ENCODE results near the gene HTRA1.

HTRA1 gene

GRCh38 chr10:122494173-122494820 is 32.9 kb downstream of the HTRA1 start:
- DNase-seq (ENCODE audit: low read depth in 2 of 2, low spot score in 1 of 2): no peak

DNA sequence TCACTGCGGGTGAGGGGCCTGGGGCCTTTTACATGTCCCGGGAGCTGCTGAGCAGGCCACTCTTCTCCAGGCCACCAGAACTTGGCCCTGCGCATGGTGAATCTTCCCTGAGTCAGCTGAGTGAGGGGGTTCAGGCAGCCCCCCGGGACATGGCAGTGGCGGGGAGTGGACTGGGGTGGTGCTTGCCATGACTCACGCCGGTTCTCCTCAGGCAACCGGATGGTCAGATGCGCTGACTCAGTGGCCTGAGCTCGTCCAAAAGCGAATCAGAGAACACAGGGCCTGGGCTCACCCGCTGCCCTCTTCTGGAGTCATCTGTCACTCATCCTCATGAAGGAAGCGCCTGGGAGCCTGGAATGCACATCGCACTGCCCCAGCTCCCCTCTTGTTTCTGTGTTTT is 33.5 kb downstream of the HTRA1 start:
- DNase-seq (ENCODE audit: low read depth in 2 of 2, low spot score in 1 of 2): no peak

GRCh38 chr10:122495406-122496340 is 34.3 kb downstream of the HTRA1 start:
- no peak for DNase-seq (ENCODE audit: low read depth in 2 of 2, low spot score in 1 of 2)

- no peak for DNase-seq (ENCODE audit: low read depth in 2 of 2, low spot score in 1 of 2)
Observed at GRCh38 chr10:122497241-122497640, 35.9 kb downstream of the HTRA1 start.

DNA sequence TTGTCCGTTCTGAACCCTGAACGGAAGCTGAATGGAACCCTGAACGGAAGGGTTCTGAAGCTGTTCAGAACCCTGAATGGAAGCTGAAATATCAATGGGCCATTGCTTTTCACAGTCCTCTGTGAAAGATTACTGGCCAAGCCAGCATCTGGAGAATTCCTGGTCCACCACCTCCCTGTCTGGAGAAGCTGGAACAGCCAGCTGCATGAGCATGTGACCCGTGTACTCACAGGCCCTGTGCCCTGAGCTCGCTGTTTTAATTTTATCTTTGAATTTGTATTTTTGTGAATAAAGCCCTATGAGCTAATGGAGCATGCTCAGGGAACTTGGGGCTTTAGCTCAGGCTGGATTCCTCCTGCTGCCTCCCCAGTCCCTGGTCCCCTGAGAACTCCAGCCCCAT is 37.2 kb downstream of the HTRA1 start:
- DNase-seq (ENCODE audit: low read depth in 2 of 2, low spot score in 1 of 2): no peak

GRCh38 chr10:122499012-122499411 is 37.7 kb downstream of the HTRA1 start:
- DNase-seq (ENCODE audit: low read depth in 2 of 2, low spot score in 1 of 2): no peak

DNA sequence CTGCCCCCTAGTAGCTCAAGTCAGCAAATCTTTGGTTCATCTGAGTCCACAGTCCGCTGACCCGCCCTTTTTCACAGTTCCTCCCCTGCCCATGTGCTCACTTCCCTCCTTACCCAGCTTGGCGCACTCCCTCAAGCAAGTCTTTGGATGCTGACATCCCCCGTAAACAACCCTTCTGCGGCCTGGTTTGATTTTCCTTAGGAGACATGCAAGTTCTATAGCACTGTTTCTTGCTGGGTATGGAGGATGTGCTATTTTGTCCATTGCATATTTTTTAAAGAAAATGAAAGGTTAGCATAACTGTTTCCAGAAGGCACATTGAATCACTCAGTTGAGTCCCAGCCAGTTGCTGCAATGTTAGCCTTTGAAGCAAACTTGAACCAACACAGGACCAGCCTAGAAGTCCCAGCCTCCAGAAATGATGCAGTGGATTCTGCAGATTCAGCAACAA is 38.2 kb downstream of the HTRA1 start:
- DNase-seq (ENCODE audit: low read depth in 2 of 2, low spot score in 1 of 2): no peak

DNA sequence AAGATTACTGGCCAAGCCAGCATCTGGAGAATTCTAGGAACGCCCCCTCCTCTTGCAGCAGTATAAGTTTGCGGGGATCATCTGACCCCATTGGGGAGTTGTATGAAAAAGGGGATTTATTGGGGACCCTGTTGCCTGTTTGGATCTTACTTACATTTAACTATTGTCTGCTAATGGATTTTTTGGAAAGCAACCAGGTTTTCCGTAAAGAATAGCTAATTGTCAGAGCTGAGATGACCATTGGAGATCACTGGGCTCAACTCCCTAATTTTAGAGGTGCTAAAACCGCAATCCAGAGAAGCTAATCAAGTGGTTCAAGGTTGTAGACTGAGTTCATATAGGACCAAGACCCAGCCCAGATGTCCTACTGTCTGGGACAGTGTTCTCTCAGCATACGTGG is 38.8 kb downstream of the HTRA1 start:
- no peak for DNase-seq (ENCODE audit: low read depth in 2 of 2, low spot score in 1 of 2)

GRCh38 chr10:122500726-122501125 is 39.4 kb downstream of the HTRA1 start:
- no peak for DNase-seq (ENCODE audit: low read depth in 2 of 2, low spot score in 1 of 2)

GRCh38 chr10:122503012-122503411 is 41.7 kb downstream of the HTRA1 start:
- DNase-seq (ENCODE audit: low read depth in 2 of 2, low spot score in 1 of 2): no peak

- no peak for DNase-seq (ENCODE audit: low read depth in 2 of 2, low spot score in 1 of 2)
Observed at GRCh38 chr10:122503886-122504609, 42.7 kb downstream of the HTRA1 start.

GRCh38 chr10:122504610-122504950 is 43.2 kb downstream of the HTRA1 start:
- DNase-seq (ENCODE audit: low read depth in 2 of 2, low spot score in 1 of 2): no peak

GRCh38 chr10:122505011-122505410 is 43.7 kb downstream of the HTRA1 start:
- DNase-seq (ENCODE audit: low read depth in 2 of 2, low spot score in 1 of 2): no peak

GRCh38 chr10:122505885-122506645 is 44.7 kb downstream of the HTRA1 start:
- no peak for DNase-seq (ENCODE audit: low read depth in 2 of 2, low spot score in 1 of 2)

- DNase-seq (ENCODE audit: low read depth in 2 of 2, low spot score in 1 of 2): no peak
Observed at GRCh38 chr10:122507616-122508015, 46.3 kb downstream of the HTRA1 start.

DNA sequence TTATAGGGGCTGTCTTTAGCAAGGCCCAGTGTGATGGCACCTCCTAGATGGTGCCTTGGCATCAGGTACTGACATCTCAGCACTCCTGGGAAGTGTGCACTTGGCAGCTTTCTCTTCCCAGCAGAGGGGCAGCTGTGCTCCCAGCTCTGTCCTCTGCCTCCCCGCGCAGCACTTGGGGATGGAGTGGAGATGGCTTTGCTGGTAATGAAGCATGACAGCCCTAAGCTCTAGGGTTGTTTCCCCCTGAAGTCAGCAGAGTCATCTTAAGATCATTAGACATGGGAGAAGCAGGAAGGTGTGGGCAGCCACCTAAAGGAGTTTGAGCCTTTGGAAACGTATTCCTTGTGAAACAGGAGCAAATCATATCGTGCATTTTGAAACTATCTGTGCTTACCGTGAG is 46.7 kb downstream of the HTRA1 start:
- DNase-seq (ENCODE audit: low read depth in 2 of 2, low spot score in 1 of 2): no peak

DNA sequence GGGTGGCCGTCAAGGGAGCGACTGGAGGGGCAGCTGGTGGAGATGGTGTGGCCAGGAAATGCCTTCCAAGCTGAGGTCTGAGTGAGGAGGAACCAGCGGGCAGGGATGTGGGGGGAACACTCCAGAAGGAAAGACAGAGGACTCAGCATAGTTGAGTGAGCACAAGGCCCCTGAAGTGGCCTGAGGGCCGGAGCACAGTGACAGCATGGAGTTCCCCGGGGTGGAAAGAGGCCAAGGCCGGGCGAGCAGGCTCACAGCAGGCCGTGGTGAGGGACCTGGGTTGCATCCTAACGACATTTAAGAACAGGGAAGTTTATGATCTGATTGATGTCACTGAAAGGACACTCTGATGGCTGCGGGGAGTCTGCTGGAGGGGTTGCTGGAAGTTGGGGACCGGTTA is 48.0 kb downstream of the HTRA1 start:
- DNase-seq (ENCODE audit: low read depth in 2 of 2, low spot score in 1 of 2): no peak

- DNase-seq (ENCODE audit: low read depth in 2 of 2, low spot score in 1 of 2): no peak
Observed at GRCh38 chr10:122510326-122510725, 49.0 kb downstream of the HTRA1 start.

GRCh38 chr10:122510736-122511135 is 49.4 kb downstream of the HTRA1 start:
- DNase-seq (ENCODE audit: low read depth in 2 of 2, low spot score in 1 of 2): no peak

DNA sequence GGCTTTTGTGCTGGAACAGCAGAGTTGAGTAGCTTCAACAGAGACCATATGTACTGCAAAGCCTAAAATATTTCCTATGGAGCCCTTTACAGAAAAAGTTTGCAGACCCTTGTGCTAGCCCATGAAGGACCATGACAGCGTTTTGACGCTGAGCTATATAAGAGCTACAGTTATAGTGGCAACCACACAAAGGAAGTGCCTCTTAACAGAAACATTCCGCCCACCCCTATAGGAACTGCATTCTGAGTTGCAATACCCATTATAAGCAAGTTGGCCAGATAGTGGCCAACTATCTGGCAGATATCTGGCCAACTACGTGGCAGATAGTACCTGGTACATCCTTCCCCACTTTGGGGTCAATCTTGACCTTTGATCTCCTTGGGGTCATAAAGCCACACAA is 51.7 kb downstream of the HTRA1 start:
- DNase-seq (ENCODE audit: low read depth in 2 of 2, low spot score in 1 of 2): no peak

Data from stimulated activated CD8-positive, alpha-beta memory T cell treated with anti-CD3 and anti-CD28 coated beads, Interleukin-4, amount 100 ng/mL, for 1 hour (primary cell).